GM13977 (cell line): Measurements from ENCODE around the gene FABP2.

Experiments
- DNase-seq: peaks from one replicate; pipeline ENCODE4 v3.0.0; 2012; ENCODE audit warnings: low spot score
- in situ Hi-C: fragments of 300-500 bp; cut with MboI; formaldehyde crosslinking; loops from one replicate; pipeline ENCODE4 v1.12.0; 2022; ENCODE audit warnings: low sequenced_read_pairs, low pct_unique_long_range_greater_than_20kb, mixed read lengths, inconsistent platforms; ENCODE audit not compliant: unreplicated experiment
- TF ChIP-seq, protein P1 (sequence below): IDR thresholded peaks from 2 replicates; pipeline ENCODE4 v1.5.1; 2012; ENCODE audit warnings: mild to moderate bottlenecking, control low read depth; ENCODE audit not compliant: insufficient read depth; ENCODE audit errors: extremely low read depth, missing control alignments

The FABP2 gene

DNA sequence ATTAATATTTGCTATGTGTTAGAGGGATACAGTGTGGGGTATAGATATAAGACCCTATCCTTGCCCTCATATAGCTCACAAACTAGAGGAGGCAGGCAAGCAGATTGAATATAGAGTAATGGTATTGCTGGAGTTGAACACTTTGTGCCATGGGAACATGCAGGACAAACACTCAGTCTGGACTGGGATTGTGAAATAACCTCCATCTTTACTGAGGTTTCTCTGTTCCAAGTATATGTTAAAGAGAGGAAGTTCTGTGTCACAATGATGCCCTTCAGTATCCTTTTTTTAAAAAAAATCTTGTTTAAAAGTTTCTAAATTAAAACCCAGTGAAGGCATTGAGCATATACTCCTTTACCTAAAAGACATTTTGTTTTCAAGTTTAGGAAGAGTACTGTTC lies 8.7 kb downstream of the FABP2 start:
- no peak for DNase-seq
- TF ChIP-seq, protein P1, sequence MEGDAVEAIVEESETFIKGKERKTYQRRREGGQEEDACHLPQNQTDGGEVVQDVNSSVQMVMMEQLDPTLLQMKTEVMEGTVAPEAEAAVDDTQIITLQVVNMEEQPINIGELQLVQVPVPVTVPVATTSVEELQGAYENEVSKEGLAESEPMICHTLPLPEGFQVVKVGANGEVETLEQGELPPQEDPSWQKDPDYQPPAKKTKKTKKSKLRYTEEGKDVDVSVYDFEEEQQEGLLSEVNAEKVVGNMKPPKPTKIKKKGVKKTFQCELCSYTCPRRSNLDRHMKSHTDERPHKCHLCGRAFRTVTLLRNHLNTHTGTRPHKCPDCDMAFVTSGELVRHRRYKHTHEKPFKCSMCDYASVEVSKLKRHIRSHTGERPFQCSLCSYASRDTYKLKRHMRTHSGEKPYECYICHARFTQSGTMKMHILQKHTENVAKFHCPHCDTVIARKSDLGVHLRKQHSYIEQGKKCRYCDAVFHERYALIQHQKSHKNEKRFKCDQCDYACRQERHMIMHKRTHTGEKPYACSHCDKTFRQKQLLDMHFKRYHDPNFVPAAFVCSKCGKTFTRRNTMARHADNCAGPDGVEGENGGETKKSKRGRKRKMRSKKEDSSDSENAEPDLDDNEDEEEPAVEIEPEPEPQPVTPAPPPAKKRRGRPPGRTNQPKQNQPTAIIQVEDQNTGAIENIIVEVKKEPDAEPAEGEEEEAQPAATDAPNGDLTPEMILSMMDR = no peak
- in situ Hi-C loops = no loop called here

DNA sequence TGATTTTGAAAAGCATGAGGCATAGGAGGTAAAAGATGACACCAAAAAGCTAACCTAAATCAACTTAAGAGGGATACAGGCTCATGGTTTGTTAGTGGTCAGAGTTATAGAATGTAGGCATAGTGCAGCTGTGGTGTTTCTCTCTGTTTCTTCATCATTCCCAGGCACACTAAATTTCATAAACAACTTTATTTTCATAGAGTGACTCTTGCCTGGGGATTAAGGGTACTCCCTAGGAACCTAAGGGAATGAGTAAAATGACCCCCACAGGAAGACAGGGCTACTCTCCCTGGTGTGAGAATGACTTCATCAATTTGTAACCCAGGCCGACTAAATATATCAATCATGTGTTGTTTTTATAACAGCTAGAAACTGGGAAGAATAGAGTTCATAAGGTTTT lies 11.1 kb downstream of the FABP2 start:
- DNase-seq = no peak
- TF ChIP-seq, protein P1 = no peak
- in situ Hi-C loops = no loop called here

DNA sequence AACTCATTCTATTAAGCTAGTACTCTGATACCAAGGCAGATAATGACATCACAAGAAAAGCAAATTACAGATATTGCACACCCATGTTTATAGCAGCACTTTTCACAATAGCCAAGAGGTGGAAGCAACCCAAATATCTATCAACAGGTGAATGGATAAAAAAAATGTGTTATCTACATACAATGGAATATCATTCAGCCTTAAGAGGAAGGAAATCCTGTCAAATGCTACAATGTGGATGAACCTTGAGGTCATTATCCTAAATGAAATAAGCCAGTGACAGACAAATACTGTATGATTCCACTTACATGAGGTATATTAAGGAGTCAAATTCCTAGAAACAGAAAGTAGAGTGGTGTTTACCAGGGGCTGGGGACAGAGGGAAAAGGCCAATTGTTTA lies 14.3 kb downstream of the FABP2 start:
- in situ Hi-C loops = loop anchor here (10.0 kb wide), 1 partner anchor 177 kb away; no protein-coding TSS in a partner anchor
- TF ChIP-seq, protein P1 = no peak
- no peak for DNase-seq

DNA sequence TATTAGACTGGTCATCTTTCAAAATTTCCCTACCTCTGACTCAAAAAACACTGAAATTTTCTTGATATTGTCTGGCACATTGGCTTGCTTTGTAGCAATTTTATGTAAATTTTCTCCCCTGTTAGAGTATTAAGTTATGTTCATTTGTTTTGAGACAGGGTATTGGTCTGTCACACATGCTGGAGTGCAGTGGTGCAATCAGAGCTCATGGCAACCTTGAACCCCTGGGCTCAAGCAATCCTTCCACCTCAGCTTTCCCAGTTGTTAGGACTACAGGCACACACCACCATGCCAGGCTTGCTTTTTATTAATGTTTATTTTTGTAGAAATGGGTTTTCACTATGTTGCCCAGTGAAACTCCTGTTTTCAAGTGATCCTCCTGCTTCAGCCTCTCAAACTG lies 17.5 kb downstream of the FABP2 start:
- no peak for DNase-seq
- in situ Hi-C loops = loop anchor here (10.0 kb wide), 1 partner anchor 180 kb away; no protein-coding TSS in a partner anchor
- TF ChIP-seq, protein P1 = no peak

DNA sequence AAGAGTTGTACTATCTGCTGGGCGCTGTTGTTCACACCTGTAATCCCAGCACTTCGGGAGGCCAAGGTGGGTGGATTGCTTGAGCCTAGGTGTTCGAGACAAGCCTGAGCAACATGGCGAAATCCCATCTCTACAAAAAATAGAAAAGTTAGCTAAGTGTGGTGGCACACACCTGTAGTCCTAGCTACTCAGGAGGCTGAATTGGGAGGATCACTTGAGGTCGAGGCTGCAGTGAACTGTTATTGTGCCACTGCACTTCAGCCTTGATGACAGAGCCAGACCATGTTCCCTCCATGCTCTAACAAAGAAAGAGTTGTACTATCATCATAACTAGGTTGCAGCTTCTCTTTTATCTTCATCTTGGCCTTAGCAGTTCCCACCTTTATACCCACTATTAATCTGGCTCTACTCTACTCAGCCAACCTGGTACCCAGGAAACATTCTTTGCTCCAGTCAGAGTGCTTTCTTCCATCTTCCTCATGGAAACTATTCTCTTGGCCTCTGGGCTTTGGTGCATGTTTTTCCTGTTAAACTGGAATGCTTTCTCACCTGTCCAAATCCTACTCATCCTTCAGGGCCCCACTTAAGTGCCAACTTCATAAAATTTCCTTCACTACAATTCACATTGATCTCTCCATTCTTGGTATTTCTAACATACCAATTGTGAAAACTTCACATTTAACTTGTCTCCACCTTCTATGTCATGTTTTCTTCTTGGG lies 18.2 kb downstream of the FABP2 start:
- no peak for DNase-seq
- in situ Hi-C loops = loop anchor here (10.0 kb wide), 1 partner anchor 181 kb away; no protein-coding TSS in a partner anchor
- TF ChIP-seq, protein P1 = no peak

DNA sequence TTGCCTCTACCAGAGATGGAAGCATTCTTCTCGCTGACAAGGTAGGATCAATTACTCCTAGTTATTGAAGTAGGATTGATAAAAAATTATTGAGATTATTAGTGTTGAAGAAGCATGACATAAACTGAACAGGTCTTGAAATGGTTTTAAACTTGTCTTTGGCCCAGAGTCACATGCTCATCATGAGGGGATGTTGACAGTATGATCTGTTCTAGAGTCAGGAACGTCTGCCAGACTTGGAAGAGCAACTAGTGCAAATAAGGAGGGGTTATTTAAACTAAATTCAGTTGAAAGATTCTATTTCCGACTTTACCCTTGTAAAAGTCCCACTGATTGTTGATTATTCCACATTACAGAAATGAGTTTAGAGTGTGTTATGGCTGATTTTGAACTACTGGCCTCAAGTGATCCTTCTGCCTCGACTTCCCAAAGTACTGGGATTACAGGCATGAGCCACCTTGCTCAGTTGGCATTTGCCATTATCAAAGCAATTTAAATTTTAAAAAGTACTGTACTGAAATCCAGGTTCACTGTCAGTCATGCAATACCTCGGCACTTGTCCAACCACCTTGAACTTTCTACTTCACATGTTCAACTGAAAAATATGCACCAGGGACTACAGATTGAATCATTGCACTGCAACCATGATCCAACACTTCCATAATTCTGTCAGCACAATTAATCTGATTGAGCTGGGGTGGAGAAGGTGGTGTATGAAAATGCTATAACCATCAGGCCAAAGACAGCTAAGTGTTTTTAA lies 19.7 kb downstream of the FABP2 start:
- TF ChIP-seq, protein P1 = no peak
- in situ Hi-C loops = loop anchor here (10.0 kb wide), 1 partner anchor 183 kb away; no protein-coding TSS in a partner anchor
- DNase-seq = no peak
